PFSK-1 (cell line): ENCODE data around the gene IPO11.

Source experiments
- FOXP2 ChIP-seq: optimal IDR thresholded peaks from 2 replicates; pipeline ENCODE3; 2011; ENCODE audit warnings: borderline replicate concordance, control low read depth, inconsistent platforms; ENCODE audit not compliant: insufficient read depth; ENCODE audit errors: extremely low read length, extremely low read depth
- POLR2AphosphoS5 ChIP-seq: IDR thresholded peaks from 2 replicates; pipeline ENCODE4 v1.6.1; 2012; ENCODE audit warnings: low read depth, mild to moderate bottlenecking, control low read depth, low read length, moderate library complexity
- REST ChIP-seq, 2 experiments: IDR thresholded peaks; 2 replicates each; pipeline versions ENCODE4 v1.6.1 to v1.8.0; 2011 to 2012; ENCODE audit warnings: low read depth in 2 of 2, low read length in 2 of 2, control low read depth in 1 of 2, inconsistent platforms in 1 of 2, mild to moderate bottlenecking in 1 of 2, moderate library complexity in 1 of 2; ENCODE audit not compliant: insufficient read depth in 1 of 2
- SIN3A ChIP-seq: IDR thresholded peaks from 2 replicates; pipeline ENCODE4 v1.6.1; 2012; ENCODE audit warnings: mild to moderate bottlenecking, low read length, moderate library complexity, borderline replicate concordance; ENCODE audit not compliant: insufficient read depth
- TAF1 ChIP-seq: IDR thresholded peaks from 2 replicates; pipeline ENCODE4 v1.6.1; 2012; ENCODE audit warnings: low read length, control low read depth, borderline replicate concordance; ENCODE audit not compliant: insufficient read depth

The IPO11 gene

DNA sequence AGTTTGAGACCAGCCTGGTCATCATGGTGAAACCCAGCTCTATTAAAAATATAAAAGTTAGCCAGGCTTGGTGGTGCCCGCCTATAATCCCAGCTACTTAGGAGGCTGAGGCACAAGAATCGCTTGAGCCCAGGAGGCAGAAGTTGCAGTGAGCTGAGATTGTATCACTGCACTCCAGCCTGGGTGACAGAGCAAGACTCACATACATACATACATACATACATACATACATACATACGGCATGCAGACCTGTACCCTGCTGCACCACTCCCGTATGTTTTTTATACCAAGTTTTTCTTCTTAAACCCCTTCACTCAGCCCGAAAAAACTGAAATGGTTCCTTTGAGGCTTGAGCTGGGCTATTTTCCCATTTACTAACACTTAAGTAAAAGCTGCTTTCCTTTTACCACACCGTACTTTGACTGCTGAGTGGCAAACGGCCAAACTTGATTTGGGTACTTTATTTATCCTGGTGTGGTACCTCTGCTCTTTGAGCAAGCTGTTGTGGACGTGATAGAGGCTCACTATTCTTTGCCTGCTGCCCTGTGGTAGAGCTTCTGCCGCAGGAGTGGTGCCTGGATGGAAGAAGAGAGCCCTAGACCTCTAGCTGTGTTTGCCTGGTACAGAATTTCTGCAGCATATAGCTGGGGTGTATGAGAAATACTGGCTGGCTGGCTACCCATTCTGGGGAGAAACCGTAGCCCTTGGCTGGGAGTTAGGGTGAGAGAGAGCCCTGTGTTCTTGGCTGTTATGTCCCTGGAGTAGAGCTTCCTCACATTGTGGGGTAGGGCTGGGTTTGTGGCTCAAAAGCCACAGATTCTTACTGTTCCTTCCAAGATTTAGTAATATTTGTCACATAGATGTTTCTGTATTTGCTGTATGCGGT, 19.4 kb downstream of the IPO11 start:
- TF ChIP-seq FOXP2 = no peak
- no peak for TF ChIP-seq SIN3A
- TF ChIP-seq TAF1 = no peak
- no peak for TF ChIP-seq REST (IDR thresholded peaks at IDR 0.05; ENCODE audit: insufficient read depth in 1 of 2, low read depth in 2 of 2, low read length in 2 of 2)
- no peak for TF ChIP-seq POLR2AphosphoS5

DNA sequence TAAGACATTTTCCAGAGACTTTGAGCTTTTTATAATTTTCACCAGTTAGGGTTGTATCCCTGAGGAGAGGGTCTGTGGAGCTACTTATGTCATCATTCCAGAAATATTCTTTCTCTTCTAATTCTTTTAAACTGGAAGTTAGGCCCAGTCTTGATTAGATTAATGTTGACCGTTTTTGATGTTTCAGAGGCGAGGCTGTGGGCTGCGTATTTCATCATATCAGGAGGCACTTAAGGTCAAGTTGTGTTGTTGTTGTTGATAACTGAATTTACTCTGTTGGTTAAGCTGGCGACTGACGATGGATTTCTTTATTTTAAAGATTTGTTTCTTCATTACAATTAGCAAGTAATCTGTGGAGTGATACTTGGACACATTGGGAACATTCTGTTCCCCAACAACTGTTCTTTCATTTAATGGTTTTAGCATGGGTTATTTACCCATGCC, 20.1 kb downstream of the IPO11 start:
- TF ChIP-seq POLR2AphosphoS5 (no peak), FOXP2 (no peak), SIN3A (no peak), TAF1 (no peak)

DNA sequence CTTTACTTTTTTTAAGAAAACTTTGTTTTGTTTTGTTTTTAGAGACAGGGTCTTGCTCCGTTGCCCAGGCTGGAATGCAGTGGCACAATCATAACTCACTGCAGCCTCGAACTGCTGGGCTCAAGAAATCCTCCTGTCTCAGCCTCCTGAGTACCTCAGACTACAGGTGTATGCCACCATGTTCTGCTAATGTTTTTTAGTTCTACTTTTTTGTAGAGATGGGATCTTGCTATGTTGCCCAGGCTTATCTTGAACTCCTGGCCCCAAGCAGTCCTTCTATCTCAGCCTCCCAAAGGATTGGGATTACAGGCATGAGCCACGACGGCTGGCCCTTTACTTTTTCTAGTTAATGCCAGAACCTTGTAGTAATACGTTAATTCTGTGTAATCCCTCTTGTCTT, 36.0 kb downstream of the IPO11 start:
- TF ChIP-seq TAF1 = no peak
- TF ChIP-seq FOXP2 = no peak
- no peak for TF ChIP-seq POLR2AphosphoS5
- no peak for TF ChIP-seq REST (IDR thresholded peaks at IDR 0.05; ENCODE audit: insufficient read depth in 1 of 2, low read depth in 2 of 2, low read length in 2 of 2)
- TF ChIP-seq SIN3A = no peak

DNA sequence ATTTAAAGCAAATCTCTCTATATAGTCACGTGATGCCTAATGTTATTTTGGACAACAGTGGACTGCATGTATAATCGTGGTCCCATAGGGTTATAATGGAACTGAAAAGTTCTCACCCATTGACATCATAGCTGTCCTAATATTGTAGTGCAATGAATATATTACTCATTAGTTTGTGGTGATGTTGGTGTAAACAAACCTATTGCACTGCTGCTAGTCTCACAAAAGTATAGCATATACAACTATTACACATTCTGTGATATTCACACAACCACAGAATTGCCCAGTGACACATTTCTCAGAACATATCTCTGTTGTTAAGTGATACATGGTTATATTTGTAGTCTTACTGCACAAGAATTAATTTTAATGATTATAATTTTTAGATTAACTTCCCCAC, 37.7 kb downstream of the IPO11 start:
- no peak for TF ChIP-seq POLR2AphosphoS5
- no peak for TF ChIP-seq FOXP2
- TF ChIP-seq REST (IDR thresholded peaks at IDR 0.05; ENCODE audit: insufficient read depth in 1 of 2, low read depth in 2 of 2, low read length in 2 of 2) = no peak
- no peak for TF ChIP-seq TAF1
- no peak for TF ChIP-seq SIN3A

DNA sequence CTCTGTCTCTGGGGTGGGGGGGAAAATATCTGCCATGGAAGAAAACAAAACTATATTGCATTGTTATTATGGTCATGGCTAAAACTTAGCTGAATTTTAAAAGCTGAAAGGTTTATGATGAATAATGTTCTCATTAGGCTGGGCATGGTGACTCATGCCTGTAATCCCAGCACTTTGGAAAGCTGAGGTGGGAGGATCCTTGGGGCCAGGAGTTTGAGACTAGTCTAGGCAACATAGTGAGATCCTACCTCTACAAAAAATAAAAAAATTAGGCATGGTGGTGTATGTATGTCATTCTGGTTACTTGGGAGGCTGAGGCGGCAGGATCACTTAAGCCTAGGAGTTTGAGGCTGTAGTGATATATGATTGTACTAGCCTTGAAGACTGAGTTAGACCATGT, 44.5 kb downstream of the IPO11 start:
- TF ChIP-seq FOXP2 = no peak
- TF ChIP-seq POLR2AphosphoS5 = no peak
- TF ChIP-seq TAF1 = no peak
- no peak for TF ChIP-seq SIN3A
- no peak for TF ChIP-seq REST (IDR thresholded peaks at IDR 0.05; ENCODE audit: insufficient read depth in 1 of 2, low read depth in 2 of 2, low read length in 2 of 2)
